Left colon (tissue), 2 donors: Measurements from ENCODE around the gene TBCB. TPM values are rescaled to one million over a fixed set of nuclear protein-coding genes. Genes with fewer than 3 reads are reported as not detected.
"Not testable (repeated sequence)": the region's sequence is repeated elsewhere in the genome, so short reads cannot be mapped to it uniquely, and the experiment has no call there.

Experiments used
- ATAC-seq: fragments of 200-7000 bp; cut with Tn5 transposase; one replicate; pipeline ENCODE4 v1.9.1; 2020; ENCODE audit warnings: mild to moderate bottlenecking, moderate library complexity
- DNase-seq, 2 donors: peaks; one replicate each; pipeline ENCODE4 v3.0.0-alpha.2; 2020
- intact Hi-C, 2 donors: fragments of 100-400 bp; cut with DNase I in 1 of 2; cut with micrococcal nuclease in 1 of 2; formaldehyde crosslinking; loops; one replicate each; pipeline versions ENCODE4 v1.11.2 to v1.14.0; 2022; cut with DNase I, micrococcal nuclease
- total RNA-seq, 2 donors: library from RNA; stranded (reverse); fragmentation: NEBNext Ultra II Directional; extraction: Animal tissue kit (Norgen Biotek cat#: 25700); gene quantifications; one replicate each; pipeline ENCODE4 v1.2.1, GENCODE V29; 2021
- donor health status: DM: no; HTN: no; CAD: no.
- donor health status: DM: yes; HTN: yes; CAD: no.

Gene TBCB
- total RNA-seq, 2 donors from 2014 or later, result 90.0 to 102 TPM

- no peak for ATAC-seq
- no peak for DNase-seq
- intact Hi-C loops, result no loop called here
Observed at GRCh38 chr19:36121486-36122124, 6.3 kb downstream of the TBCB start.

DNA sequence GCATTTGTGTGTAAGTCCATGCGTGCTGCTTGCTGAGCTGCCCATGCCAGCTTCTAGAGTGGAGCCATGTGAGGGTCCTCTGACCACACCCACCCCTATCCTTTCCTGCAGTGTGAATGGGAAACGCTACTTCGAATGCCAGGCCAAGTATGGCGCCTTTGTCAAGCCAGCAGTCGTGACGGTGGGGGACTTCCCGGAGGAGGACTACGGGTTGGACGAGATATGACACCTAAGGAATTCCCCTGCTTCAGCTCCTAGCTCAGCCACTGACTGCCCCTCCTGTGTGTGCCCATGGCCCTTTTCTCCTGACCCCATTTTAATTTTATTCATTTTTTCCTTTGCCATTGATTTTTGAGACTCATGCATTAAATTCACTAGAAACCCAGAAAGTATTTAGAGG is 10.3 kb downstream of the TBCB start:
- DNase-seq (no peak), ATAC-seq (no peak)
- intact Hi-C loops, result loop anchor here (5.0 kb wide), 1 partner anchor 47 kb away; no protein-coding TSS in a partner anchor

DNA sequence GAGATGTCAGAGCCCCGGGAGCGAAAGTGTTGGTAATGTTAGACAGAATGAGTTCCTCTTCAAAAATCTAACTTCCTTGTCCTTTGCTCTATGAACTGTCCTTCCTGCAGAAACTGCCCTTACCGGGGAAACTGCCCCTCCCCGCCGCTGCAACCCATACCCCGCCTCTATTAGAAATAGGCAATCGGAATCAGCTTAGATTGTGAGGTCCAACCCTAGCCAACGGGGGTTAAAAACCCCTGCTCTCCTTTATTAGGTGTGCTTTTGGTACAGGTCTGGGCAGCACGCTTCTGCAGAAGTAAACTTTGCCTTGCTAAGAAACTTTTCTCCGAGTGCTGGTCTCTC is 13.1 kb downstream of the TBCB start:
- DNase-seq (peak; percentile 66 to 71), ATAC-seq (peak; percentile 68)
- intact Hi-C loops, result loop anchor here (5.0 kb wide), 1 partner anchor 44 kb away; no protein-coding TSS in a partner anchor

DNA sequence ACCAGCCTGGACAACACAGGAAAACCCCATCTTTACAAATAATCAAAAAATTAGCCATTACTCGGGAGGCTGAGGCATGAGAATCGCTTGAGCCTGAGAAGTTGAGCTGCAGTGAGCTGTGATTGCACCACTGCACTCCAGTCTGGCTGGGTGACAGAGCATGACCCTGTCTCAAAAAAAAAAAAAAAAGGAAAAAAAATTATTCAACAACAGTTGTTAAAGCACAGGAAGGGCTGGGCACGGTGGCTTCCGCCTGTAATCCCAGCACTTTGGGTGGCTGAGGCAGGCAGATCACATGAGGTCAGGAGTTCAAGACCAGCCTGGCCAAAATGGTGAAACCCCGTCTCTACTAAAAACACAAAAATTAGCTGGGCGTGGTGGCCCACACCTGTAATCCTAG is 16.0 kb downstream of the TBCB start:
- intact Hi-C loops, DNase-seq, ATAC-seq: not testable (repeated sequence)

DNA sequence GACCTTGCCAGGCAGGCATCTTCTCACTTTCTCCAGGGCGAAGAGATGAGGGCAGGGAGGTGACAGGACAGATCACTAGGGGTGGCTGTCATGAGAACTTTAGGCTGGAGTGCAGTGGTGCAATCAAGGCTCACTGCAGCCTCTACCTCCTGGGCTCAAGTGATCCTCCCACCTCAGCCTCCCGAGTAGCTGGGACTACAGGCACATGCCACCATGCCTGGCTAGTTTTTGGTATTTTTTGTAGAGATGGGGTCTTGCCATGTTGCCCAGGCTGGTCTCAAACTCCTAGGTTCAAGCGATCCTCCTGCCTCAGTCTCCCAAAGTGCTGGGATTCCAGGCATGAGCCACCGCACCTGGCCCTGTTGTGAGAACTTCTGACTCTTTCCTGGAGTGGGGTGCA is 19.6 kb downstream of the TBCB start:
- intact Hi-C loops, DNase-seq, ATAC-seq: not testable (repeated sequence)

DNA sequence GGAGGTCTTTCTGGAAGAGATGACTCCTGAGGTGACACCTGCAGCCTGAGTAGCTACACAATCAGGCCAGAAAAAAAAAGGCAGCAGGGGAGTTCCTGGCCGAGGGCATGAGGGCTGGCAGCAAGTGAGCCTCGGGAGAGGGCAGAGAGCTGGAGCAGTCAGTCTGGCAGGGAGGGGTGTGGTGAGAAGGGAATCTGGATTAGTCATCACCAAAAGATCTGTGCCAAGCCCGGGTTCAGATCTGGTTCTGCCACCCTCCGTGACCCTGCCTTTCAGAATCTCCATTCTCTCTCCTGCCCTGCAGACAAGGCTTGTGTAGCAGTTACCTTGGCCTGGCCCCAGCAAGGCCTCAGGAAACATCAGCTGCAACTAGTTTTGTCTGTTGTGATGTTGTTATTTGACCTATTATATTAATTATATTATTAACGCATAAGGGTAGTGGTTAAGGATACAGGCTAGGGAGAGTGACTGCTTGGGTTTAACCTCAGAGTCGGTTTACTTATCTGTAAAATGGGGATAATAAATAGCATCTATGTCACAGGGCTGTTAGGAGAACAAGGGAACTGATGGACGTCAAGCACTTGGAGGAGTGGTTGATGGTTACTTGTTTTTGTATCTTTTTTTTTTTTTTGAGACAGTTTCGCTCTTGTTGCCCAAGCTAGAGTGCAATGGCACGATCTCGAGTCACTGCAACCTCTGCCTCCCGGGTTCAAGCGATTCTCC is 21.9 kb downstream of the TBCB start:
- ATAC-seq, result peak; percentile 41
- peak; percentile 62 to 85 for DNase-seq
- intact Hi-C loops, result no loop called here

- intact Hi-C loops, result no loop called here
- no peak for ATAC-seq
- DNase-seq, result no peak
Observed at GRCh38 chr19:36139120-36139472, 23.8 kb downstream of the TBCB start.

- DNase-seq (peak; percentile 97 to 98), ATAC-seq (peak; percentile 82)
- intact Hi-C loops, result no loop called here
Observed at GRCh38 chr19:36139473-36140303, 24.4 kb downstream of the TBCB start, which contains the start of gene CAPNS1. TSS of gene CAPNS1 (plus strand) at chr19:36140066. CDS start at chr19:36141012, 946 bp downstream.

GRCh38 chr19:36140304-36141038 is 25.2 kb downstream of the TBCB start:
- ATAC-seq, result peak; percentile 20
- DNase-seq, result peak; percentile 62 to 65
- intact Hi-C loops, result no loop called here

DNA sequence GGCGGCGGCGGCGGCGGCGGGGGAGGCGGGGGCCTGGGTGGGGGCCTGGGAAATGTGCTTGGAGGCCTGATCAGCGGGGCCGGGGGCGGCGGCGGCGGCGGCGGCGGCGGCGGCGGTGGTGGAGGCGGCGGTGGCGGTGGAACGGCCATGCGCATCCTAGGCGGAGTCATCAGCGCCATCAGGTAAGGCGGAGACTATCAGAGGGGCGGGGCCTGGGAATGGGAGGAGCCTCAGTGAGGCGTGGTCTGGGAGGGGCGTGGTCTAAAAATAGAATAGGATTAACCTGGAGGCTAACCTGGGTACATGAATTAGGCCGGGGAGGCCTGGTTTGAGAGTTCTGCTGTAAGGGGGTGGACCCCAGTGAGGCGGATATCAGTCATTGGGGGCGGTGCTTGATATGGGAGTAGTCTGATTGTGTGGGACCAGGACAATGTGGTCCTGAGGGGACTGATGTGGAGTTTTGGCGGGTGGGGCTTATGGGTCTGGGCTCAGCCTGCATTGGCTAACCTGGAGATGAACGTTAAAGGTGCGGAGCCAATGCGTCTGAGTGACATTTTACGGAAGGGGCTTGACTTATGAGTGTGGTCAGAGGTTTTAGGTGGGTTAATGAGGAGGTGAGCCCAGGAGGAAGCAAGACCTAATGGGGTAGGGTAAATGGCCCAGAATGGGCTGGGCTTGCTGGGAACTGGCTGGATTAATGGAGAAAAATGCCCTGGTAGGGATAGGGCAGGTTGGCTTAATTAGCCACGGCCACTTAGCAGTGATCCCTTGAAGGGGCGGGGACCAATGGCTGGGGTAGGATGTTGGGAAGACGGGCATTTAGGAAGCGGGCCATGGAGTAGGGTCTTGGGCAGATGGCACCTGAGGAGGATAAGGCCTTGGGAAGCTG is 26.0 kb downstream of the TBCB start:
- DNase-seq (peak; percentile 86 to 93), ATAC-seq (peak; percentile 66)
- intact Hi-C loops, result no loop called here

DNA sequence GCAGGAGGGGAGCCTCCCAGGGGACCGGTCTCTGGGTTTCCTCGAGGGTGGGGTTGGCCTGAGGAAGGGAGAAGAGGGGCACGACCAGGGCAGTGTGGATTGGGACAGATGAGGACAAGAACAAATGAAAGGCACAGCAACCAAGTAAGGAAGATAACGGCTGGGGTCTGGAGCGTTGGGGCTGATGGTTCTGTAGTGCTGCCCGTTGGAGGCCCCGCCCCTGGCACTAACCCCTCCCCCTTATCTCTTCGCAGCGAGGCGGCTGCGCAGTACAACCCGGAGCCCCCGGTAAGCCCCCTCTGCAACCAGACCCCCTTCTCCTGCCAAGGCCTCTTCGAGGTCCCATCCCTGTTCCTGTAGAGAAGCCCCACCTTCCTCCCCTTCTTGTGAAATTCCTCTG is 26.8 kb downstream of the TBCB start:
- no peak for ATAC-seq
- DNase-seq, result no peak
- intact Hi-C loops, result no loop called here

DNA sequence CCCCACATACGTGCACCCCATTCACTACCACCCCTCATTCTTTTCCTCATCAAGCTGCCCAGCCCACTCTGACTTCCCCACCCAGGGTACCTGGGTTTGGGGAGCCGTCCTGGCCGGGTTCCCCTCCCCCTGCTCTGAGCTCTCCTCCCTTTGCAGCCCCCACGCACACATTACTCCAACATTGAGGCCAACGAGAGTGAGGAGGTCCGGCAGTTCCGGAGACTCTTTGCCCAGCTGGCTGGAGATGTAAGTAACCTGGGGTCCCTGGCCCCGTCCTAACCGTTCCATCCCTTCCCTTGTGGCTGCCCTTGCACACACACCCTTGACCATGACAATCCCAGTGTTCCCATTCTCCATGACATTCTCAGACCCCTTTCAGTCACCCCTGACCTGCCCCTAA is 27.2 kb downstream of the TBCB start:
- DNase-seq (no peak), ATAC-seq (no peak)
- intact Hi-C loops, result no loop called here

GRCh38 chr19:36144624-36145023 is 29.4 kb downstream of the TBCB start:
- ATAC-seq (no peak), DNase-seq (no peak)
- intact Hi-C loops, result no loop called here

DNA sequence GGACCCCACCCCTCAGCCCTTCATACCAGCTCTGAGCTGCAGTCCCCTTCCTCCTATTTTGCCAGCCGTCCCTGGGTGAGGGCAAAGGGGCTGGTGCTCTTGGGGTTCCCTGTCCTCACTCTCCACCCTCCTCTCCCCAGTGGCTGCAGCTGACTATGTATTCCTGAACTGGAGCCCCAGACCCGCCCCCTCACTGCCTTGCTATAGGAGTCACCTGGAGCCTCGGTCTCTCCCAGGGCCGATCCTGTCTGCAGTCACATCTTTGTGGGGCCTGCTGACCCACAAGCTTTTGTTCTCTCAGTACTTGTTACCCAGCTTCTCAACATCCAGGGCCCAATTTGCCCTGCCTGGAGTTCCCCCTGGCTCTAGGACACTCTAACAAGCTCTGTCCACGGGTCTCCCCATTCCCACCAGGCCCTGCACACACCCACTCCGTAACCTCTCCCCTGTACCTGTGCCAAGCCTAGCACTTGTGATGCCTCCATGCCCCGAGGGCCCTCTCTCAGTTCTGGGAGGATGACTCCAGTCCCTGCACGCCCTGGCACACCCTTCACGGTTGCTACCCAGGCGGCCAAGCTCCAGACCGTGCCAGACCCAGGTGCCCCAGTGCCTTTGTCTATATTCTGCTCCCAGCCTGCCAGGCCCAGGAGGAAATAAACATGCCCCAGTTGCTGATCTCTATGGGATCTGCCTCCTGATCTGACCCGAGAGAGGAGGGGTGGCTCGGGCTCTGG is 34.6 kb downstream of the TBCB start:
- ATAC-seq, result no peak
- intact Hi-C loops, result no loop called here
- DNase-seq, result no peak

GRCh38 chr19:36150586-36150985 is 35.3 kb downstream of the TBCB start:
- peak; percentile 6 for ATAC-seq

GRCh38 chr19:36151144-36152018 is 36.1 kb downstream of the TBCB start:
- intact Hi-C loops, result no loop called here
- ATAC-seq, result peak; percentile 22
- no peak for DNase-seq

More at GRCh38 chr19:36150586-36150985, 35.3 kb downstream of the TBCB start:
- intact Hi-C loops, result no loop called here
- no peak for DNase-seq

DNA sequence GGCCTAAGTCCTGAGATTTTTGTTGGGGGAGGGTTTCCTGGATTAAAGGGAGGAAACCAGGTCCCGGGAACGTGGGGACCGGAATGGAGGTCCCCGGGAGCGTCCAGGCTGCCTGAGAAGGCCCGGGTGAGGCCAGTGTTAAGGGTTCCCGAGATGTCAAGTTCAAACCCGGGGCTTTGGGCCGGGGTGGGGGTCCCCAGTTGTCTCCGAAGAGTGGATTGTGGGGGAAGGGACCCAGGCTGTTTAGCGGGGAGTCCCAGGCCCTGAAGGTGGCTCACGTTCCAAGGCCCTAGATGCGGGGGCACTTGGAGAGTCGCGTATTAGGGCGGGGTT is 36.7 kb downstream of the TBCB start:
- ATAC-seq (peak; percentile 10), DNase-seq (no peak)
- intact Hi-C loops, result no loop called here
